DND-41 (cell line): ENCODE measurements around the gene RNF181.

ENCODE experiments used
- ATAC-seq: fragments of 200-7000 bp; cut with Tn5 transposase; 3 replicates; pipeline ENCODE4 v1.9.1; 2021; ENCODE audit warnings: low read depth; ENCODE audit not compliant: insufficient read depth
- DNase-seq: peaks from one replicate; pipeline ENCODE4 v3.0.0-alpha.2; 2020
- H2AFZ ChIP-seq: 2 replicates; pipeline ENCODE4 v1.6.0; 2012; ENCODE audit warnings: low read depth, low read length
- H3K27ac ChIP-seq: 2 replicates; pipeline ENCODE4 v1.5.1; 2012; ENCODE audit warnings: low read length, inconsistent platforms
- H3K27me3 ChIP-seq: fragments of 200-600 bp; sonication (generic); 2 replicates; pipeline ENCODE4 v1.6.0; 2012; ENCODE audit warnings: low read length, mild to moderate bottlenecking, inconsistent platforms; ENCODE audit not compliant: insufficient read depth, poor library complexity
- H3K36me3 ChIP-seq: 2 replicates; pipeline ENCODE4 v1.5.1; 2012; ENCODE audit warnings: low read length, inconsistent platforms; ENCODE audit not compliant: insufficient read depth
- H3K4me1 ChIP-seq: 2 replicates; pipeline ENCODE4 v1.5.1; 2012; ENCODE audit warnings: mild to moderate bottlenecking, low read length; ENCODE audit not compliant: insufficient read depth
- H3K4me2 ChIP-seq: 2 replicates; pipeline ENCODE4 v1.6.0; 2012; ENCODE audit warnings: mild to moderate bottlenecking, moderate library complexity, low read length, inconsistent platforms; ENCODE audit not compliant: insufficient read depth
- H3K4me3 ChIP-seq, 2 experiments: fragments of 200-600 bp in 1 of 2; shearing (Covaris generic) in 1 of 2; 2 replicates each; pipeline ENCODE4 v1.5.1; 2012 to 2016; ENCODE audit warnings: inconsistent platforms in 2 of 2, low read length in 2 of 2, mild to moderate bottlenecking in 2 of 2, low read depth in 1 of 2, moderate library complexity in 1 of 2
- H3K79me2 ChIP-seq: 2 replicates; pipeline ENCODE4 v1.6.0; 2012; ENCODE audit warnings: low read length, inconsistent platforms; ENCODE audit not compliant: insufficient read depth
- H3K9ac ChIP-seq: 2 replicates; pipeline ENCODE4 v1.6.0; 2012; ENCODE audit warnings: low read depth, mild to moderate bottlenecking, inconsistent platforms, low read length, moderate library complexity
- H3K9me3 ChIP-seq: 2 replicates; pipeline ENCODE4 v1.5.1; 2012; ENCODE audit warnings: low read length, moderate library complexity, mild to moderate bottlenecking, inconsistent platforms; ENCODE audit not compliant: insufficient read depth, severe bottlenecking
- H4K20me1 ChIP-seq: 2 replicates; pipeline ENCODE4 v1.6.0; 2012; ENCODE audit warnings: low read length; ENCODE audit not compliant: insufficient read depth
- CTCF ChIP-seq: IDR thresholded peaks from 2 replicates; pipeline ENCODE4 v1.5.1; 2012; ENCODE audit warnings: borderline replicate concordance, low read length, moderate library complexity, mild to moderate bottlenecking; ENCODE audit not compliant: poor library complexity, severe bottlenecking; ENCODE audit errors: extremely low read depth
- EZH2 ChIP-seq: IDR thresholded peaks from 3 replicates; pipeline ENCODE4 v1.6.1; 2012; ENCODE audit warnings: borderline replicate concordance, low read depth, mild to moderate bottlenecking, moderate library complexity, low read length, inconsistent platforms; ENCODE audit not compliant: severe bottlenecking

Gene RNF181

GRCh38 chr2:85566265-85566664 is 29.3 kb upstream of the RNF181 start:
- H3K4me1 ChIP-seq = peaks cover 13% of the 10 kb centered on the region

GRCh38 chr2:85575739-85576138 is 19.8 kb upstream of the RNF181 start:
- ATAC-seq = no peak
- Histone ChIP-seq H3K4me3 (no peak overlapping the region), H3K9ac (no peak overlapping the region), H3K36me3 (no peaks in the 10 kb centered on the region), H3K79me2 (no peaks in the 10 kb centered on the region), H2AFZ (no peak overlapping the region), H3K9me3 (no peaks in the 10 kb centered on the region), H3K4me2 (no peak overlapping the region), H3K4me1 (no peaks in the 10 kb centered on the region), H3K27ac (no peak overlapping the region), H3K27me3 (peaks cover 28% of the 10 kb centered on the region), H4K20me1 (no peaks in the 10 kb centered on the region)
- no peak for TF ChIP-seq CTCF
- no peak for TF ChIP-seq EZH2
- DNase-seq = no peak

More at GRCh38 chr2:85566265-85566664, 29.3 kb upstream of the RNF181 start:
- DNase-seq = no peak
- no peak for ATAC-seq
- H3K9ac ChIP-seq = no peak overlapping the region
- H3K36me3 ChIP-seq = no peaks in the 10 kb centered on the region
- no peaks in the 10 kb centered on the region for H3K9me3 ChIP-seq
- no peak overlapping the region for H3K27ac ChIP-seq
- no peaks in the 10 kb centered on the region for H4K20me1 ChIP-seq
- no peak overlapping the region for H3K4me3 ChIP-seq
- H3K4me2 ChIP-seq = no peak overlapping the region
- H3K79me2 ChIP-seq = peaks cover 5% of the 10 kb centered on the region; the same call in 1 of the 2 replicates
- no peak for TF ChIP-seq EZH2
- H3K27me3 ChIP-seq = peaks cover 11% of the 10 kb centered on the region
- H2AFZ ChIP-seq = no peak overlapping the region

- H3K79me2 ChIP-seq = no peaks in the 10 kb centered on the region
- H3K27me3 ChIP-seq = peaks cover 24% of the 10 kb centered on the region
- H3K4me1 ChIP-seq = no peaks in the 10 kb centered on the region
- no peaks in the 10 kb centered on the region for H3K9me3 ChIP-seq
- no peak overlapping the region for H3K9ac ChIP-seq
- DNase-seq = no peak
- TF ChIP-seq EZH2 (no peak), CTCF (no peak)
- H3K36me3 ChIP-seq = no peaks in the 10 kb centered on the region
- no peak overlapping the region for H3K4me2 ChIP-seq
- H4K20me1 ChIP-seq = no peaks in the 10 kb centered on the region
- ATAC-seq = no peak
- H2AFZ ChIP-seq = no peak overlapping the region
- no peak overlapping the region for H3K27ac ChIP-seq
- H3K4me3 ChIP-seq = no peak overlapping the region
Observed at GRCh38 chr2:85577063-85577385, 18.5 kb upstream of the RNF181 start.

- ATAC-seq (no peak; the same call in 2 of the 3 replicates), DNase-seq (no peak)
- Histone ChIP-seq H3K9ac (no peak within 1 kb of the TSS), H3K4me2 (no peak within 1 kb of the TSS), H3K4me3 (no peak within 1 kb of the TSS), H3K9me3 (no peaks in the 10 kb centered on the region), H3K36me3 (no peaks in the 10 kb centered on the region), H2AFZ (no peak within 1 kb of the TSS), H4K20me1 (no peaks in the 10 kb centered on the region), H3K27ac (no peak within 1 kb of the TSS), H3K27me3 (peaks cover 24% of the 10 kb centered on the region), H3K79me2 (no peaks in the 10 kb centered on the region), H3K4me1 (no peaks in the 10 kb centered on the region)
- TF ChIP-seq EZH2 (no peak), CTCF (no peak)
Observed at GRCh38 chr2:85577386-85578242, 17.9 kb upstream of the RNF181 start, which contains the start of gene VAMP8. VAMP8 (plus strand) TSS chr2:85577586; CDS start chr2:85577647, 61 bp downstream.
